Mucosa of stomach (tissue), 1 donor: ENCODE results near the gene MICALL2.

ENCODE experiments used
- H3K27me3 ChIP-seq: one replicate; pipeline ENCODE4 v1.7.0; 2013; ENCODE audit warnings: mild to moderate bottlenecking, low read length; ENCODE audit not compliant: control insufficient read depth, insufficient read depth
- H3K36me3 ChIP-seq: one replicate; pipeline ENCODE4 v1.7.0; 2013; ENCODE audit warnings: low read length; ENCODE audit not compliant: control insufficient read depth, insufficient read depth
- H3K4me1 ChIP-seq: one replicate; pipeline ENCODE4 v1.7.0; 2013; ENCODE audit warnings: mild to moderate bottlenecking, low read length; ENCODE audit not compliant: control insufficient read depth, insufficient read depth
- H3K4me3 ChIP-seq: one replicate; pipeline ENCODE4 v1.7.0; 2013; ENCODE audit warnings: low read length
- H3K9ac ChIP-seq: one replicate; pipeline ENCODE4 v1.7.0; 2013; ENCODE audit warnings: mild to moderate bottlenecking, low read length, moderate library complexity
- H3K9me3 ChIP-seq: one replicate; pipeline ENCODE4 v1.7.0; 2013; ENCODE audit warnings: mild to moderate bottlenecking, low read length, moderate library complexity; ENCODE audit not compliant: control insufficient read depth
- donor health status: Pancreatic carcinoma.

The MICALL2 gene

DNA sequence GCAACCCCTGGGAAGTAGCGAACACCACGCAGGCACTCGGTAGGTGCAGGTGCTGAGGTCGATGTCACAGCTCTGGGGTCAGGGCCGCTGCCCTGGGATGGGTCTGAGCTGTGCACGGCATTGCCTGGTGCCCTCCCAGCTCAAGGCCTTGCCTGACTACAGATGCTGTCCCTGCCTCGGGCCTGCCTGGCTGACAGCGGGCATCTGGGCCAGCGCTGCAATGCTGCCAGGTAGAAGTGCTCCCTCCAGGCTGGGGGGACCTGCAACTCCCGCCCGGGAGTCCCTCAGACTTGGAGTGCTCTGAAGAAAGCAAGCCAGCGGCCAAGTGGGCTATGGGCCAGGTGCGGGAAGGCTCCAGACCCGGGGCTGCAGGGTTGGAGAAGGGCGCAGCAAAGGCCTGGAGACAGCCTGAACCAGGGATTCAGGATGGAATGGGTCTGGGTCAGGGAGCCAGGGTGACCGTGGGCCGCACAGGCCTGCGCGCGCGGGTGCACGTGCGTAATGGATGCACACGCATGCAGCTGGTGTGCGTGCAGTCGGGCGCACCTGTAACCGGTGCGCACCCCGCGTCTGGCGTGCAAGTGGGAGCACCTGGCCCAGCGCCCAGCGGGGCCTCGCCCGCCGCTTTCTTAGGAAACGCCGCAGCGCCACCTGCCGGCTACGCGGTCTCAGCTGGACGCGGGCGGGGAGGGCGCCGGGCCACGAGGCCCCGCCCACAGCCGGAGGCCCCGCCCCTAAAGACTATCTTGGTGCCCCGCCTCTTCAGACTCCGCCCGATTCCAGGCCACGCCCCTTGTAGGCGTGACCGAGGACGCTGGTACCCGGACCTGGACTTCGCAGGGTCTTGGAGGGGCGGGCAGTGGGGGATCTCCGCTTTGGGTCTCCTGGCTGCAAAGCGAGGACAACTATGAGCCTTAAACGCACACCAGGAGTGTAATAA is 46.7 kb downstream of the MICALL2 start:
- H3K4me1 ChIP-seq = peaks cover 5% of the 10 kb centered on the region
- H3K9me3 ChIP-seq = no peaks in the 10 kb centered on the region
- no peak overlapping the region for H3K9ac ChIP-seq
- H3K36me3 ChIP-seq = no peaks in the 10 kb centered on the region
- H3K27me3 ChIP-seq = peaks cover 34% of the 10 kb centered on the region
- H3K4me3 ChIP-seq = no peak overlapping the region

- Histone ChIP-seq H3K4me1 (peaks cover 5% of the 10 kb centered on the region), H3K9me3 (no peaks in the 10 kb centered on the region), H3K27me3 (peaks cover 33% of the 10 kb centered on the region)
Observed at GRCh38 chr7:1411414-1411813, 47.9 kb downstream of the MICALL2 start.

DNA sequence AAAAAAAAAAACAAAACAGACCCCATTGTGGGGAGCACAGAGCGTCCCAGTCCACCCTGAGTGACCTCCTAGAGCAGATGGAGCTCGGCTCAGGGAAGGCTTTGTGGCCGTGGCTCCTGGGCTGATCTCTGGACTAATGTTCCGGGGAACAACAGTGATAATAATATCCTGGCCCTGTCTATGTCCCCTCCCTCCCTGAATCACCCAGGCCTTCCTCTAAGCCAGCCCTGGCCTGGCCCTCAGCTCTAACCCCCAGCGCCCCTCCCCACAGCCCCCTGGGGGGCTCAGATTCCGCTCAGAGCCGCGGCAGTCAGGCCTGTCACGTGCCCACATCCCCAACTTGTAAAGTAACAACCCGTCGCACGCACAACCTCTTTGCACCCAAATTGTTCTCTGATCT is 48.3 kb downstream of the MICALL2 start:
- peaks cover 33% of the 10 kb centered on the region for H3K27me3 ChIP-seq
- H3K4me3 ChIP-seq = no peak overlapping the region
- H3K4me1 ChIP-seq = peaks cover 5% of the 10 kb centered on the region
- no peaks in the 10 kb centered on the region for H3K36me3 ChIP-seq
- no peaks in the 10 kb centered on the region for H3K9me3 ChIP-seq
- H3K9ac ChIP-seq = no peak overlapping the region

More at GRCh38 chr7:1411414-1411813, 47.9 kb downstream of the MICALL2 start:
- no peak overlapping the region for H3K4me3 ChIP-seq
- no peak overlapping the region for H3K9ac ChIP-seq
- no peaks in the 10 kb centered on the region for H3K36me3 ChIP-seq

DNA sequence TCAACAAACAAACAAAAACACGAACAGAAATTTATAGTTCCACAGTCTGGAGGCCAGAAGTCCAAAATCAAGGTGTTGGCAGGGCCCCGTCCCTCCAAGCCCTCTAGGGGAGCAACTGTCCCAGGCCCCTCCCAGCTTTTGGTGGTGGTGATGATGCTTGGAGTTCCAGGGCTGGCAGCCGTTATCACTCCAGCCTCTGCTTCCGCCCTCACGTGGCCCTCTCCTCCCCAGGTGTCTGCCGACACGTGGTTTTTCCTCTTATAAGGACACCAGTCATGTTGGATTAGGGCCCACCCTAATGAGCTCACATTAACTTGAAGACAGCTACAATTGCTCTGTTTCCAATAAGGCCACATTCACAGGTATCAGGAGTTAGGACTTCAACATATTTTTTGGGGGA is 49.7 kb downstream of the MICALL2 start:
- Histone ChIP-seq H3K9ac (no peak overlapping the region), H3K4me1 (peaks cover 5% of the 10 kb centered on the region), H3K4me3 (no peak overlapping the region), H3K27me3 (peaks cover 41% of the 10 kb centered on the region), H3K36me3 (no peaks in the 10 kb centered on the region), H3K9me3 (no peaks in the 10 kb centered on the region)

- Histone ChIP-seq H3K9me3 (no peaks in the 10 kb centered on the region), H3K4me3 (no peak overlapping the region), H3K9ac (no peak overlapping the region), H3K36me3 (no peaks in the 10 kb centered on the region), H3K4me1 (peaks cover 5% of the 10 kb centered on the region), H3K27me3 (peaks cover 52% of the 10 kb centered on the region)
Observed at GRCh38 chr7:1408466-1408865, 50.8 kb downstream of the MICALL2 start.

DNA sequence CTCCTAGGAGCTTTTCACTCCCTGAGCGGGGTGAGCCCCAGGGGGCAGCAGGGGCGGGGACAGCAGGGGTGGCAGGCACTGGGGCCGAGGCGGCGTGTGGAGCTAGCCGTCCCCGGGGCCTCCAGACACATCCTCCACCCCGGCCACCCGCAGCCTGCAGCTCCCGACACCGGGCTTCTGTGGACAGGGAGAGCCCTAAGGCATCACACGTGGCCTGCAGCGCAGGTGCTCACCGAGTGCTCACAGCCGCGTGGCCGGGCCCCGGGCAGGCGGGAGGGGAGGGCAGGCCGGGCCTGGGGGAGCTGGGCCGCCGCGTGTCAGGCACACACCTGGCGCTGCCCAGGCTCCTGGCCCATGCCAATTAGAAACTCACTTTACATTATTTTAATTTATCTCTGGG is 51.4 kb downstream of the MICALL2 start:
- peaks cover 5% of the 10 kb centered on the region for H3K4me1 ChIP-seq
- no peaks in the 10 kb centered on the region for H3K36me3 ChIP-seq
- peaks cover 58% of the 10 kb centered on the region for H3K27me3 ChIP-seq
- no peak overlapping the region for H3K4me3 ChIP-seq
- no peaks in the 10 kb centered on the region for H3K9me3 ChIP-seq
- H3K9ac ChIP-seq = no peak overlapping the region

DNA sequence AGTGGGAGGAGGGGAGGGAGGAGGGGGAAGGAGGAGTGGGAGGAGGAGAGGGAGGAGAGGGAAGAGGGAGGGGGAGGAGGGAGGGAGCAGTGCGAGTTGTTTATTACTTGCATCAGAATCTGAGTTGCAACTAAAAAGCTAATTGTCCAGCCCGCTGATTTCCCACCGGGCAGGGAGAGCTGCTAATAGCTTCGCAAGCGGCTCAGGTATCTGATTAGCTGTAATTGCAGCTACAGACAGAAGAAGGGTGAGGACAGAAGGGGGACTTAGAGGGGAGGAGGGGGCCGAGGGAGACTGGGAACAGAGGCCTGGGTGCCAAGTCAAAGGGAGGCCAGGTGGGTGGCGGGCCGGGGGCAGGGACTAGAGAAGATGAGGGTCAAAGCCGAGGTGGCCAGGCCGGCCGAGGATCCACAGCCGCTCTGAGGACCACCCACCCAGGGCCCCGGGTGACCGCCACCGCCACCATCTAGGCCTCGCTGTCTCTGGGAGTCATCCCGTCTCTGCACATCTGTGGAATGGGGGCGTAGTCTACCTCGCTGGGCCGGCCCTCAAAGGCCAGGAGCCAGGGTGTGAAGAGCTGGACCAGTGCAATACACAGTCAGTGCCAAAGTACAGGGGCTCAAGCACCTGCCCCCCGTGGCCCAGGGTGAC is 54.2 kb downstream of the MICALL2 start:
- Histone ChIP-seq H3K4me3 (no peak overlapping the region), H3K9ac (no peak overlapping the region), H3K9me3 (peaks cover 7% of the 10 kb centered on the region), H3K27me3 (peaks cover 57% of the 10 kb centered on the region), H3K4me1 (no peaks in the 10 kb centered on the region), H3K36me3 (no peaks in the 10 kb centered on the region)

DNA sequence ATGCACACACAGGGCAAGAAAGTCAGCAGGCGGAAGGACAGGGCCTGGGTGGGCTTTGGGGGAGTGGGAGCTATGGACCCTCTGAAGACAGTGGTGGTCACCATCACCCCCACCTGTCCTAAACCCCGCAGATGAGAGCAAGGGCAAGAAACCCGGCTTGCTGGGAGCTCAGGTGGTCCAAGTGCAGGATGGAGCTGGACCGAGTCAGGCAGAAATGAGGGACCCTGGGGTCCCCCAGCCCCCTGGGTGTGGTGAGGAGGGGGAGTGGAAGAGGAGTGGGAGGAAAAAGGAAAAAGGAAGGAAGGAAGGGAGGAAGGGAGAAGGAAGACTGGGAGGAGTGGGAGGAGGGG is 54.8 kb downstream of the MICALL2 start:
- no peak overlapping the region for H3K4me3 ChIP-seq
- no peaks in the 10 kb centered on the region for H3K4me1 ChIP-seq
- H3K9ac ChIP-seq = no peak overlapping the region
- H3K36me3 ChIP-seq = no peaks in the 10 kb centered on the region
- H3K27me3 ChIP-seq = peaks cover 57% of the 10 kb centered on the region
- peaks cover 7% of the 10 kb centered on the region for H3K9me3 ChIP-seq

GRCh38 chr7:1403638-1404459 is 55.4 kb downstream of the MICALL2 start:
- no peaks in the 10 kb centered on the region for H3K4me1 ChIP-seq
- no peak overlapping the region for H3K9ac ChIP-seq
- H3K27me3 ChIP-seq = peaks cover 52% of the 10 kb centered on the region
- no peaks in the 10 kb centered on the region for H3K36me3 ChIP-seq
- H3K4me3 ChIP-seq = no peak overlapping the region
- H3K9me3 ChIP-seq = peaks cover 7% of the 10 kb centered on the region

DNA sequence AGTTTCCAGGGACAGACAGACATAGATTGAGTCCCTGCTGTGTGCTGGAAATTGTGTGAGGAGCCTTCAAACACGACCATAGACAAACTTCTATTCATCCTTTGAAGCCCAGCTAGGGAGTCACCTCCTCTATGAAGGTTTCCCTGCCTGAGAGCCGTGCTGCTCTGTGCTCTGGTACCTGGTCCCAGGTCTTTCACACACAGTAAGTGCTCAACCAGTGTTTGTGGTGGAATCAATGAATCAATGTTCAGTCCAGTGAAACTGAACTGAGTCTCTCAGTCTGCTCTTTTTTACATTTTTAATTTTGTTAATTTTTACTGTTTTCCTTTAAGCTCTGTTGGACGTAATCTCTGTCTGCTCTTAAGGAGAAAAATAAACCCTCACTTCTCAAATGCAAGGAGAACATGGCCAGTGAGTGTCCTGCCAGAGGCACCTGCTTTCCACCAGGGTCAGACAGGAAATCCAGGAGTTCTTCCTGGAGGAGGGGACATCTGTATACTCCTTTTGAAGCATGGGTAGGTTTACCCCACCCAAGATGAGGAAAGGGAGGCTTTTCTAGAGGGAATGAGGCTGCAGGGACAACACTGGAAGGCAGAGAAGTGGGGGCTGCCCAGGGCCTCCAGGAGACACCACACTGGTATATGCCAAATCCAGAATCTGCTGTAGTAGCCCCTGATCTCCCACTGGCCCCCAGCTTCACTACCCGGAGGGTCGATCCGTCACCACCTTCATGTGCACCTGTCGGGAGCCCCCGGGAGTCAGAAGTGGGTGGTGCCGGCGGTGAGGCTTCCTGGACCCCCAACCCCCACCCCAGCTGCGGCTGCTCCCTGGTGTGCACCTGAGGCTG is 56.3 kb downstream of the MICALL2 start:
- Histone ChIP-seq H3K9me3 (peaks cover 7% of the 10 kb centered on the region), H3K9ac (no peak overlapping the region), H3K4me3 (no peak overlapping the region), H3K27me3 (peaks cover 44% of the 10 kb centered on the region), H3K36me3 (no peaks in the 10 kb centered on the region), H3K4me1 (no peaks in the 10 kb centered on the region)

- Histone ChIP-seq H3K9me3 (peaks cover 7% of the 10 kb centered on the region), H3K36me3 (no peaks in the 10 kb centered on the region), H3K27me3 (peaks cover 38% of the 10 kb centered on the region), H3K4me3 (no peak overlapping the region), H3K9ac (no peak overlapping the region), H3K4me1 (no peaks in the 10 kb centered on the region)
Observed at GRCh38 chr7:1402110-1402790, 57.0 kb downstream of the MICALL2 start.
